RWPE1 (cell line): ENCODE results near the gene PLCB1.

Experiments
- CTCF ChIA-PET: fragments of 350-600 bp; sonication (Branson Sonifier 250); formaldehyde crosslinking; extraction: SDS; loops from one replicate; lab custom pipeline; 2021; lab: Yijun Ruan, JAX
- POLR2A ChIA-PET: fragments of 400-600 bp; formaldehyde crosslinking; extraction: SDS; loops from one replicate; lab custom pipeline; 2020; ENCODE audit warnings: antibody characterized with exemption; ENCODE audit not compliant: low non-redundant PET; lab: Yijun Ruan, JAX
- DNase-seq: peaks from one replicate; pipeline ENCODE4 v3.0.0; 2012; ENCODE audit warnings: low spot score
- H3K27ac ChIP-seq: fragments of 450-650 bp; 2 replicates; pipeline ENCODE4 v1.5.1; 2017
- CTCF ChIP-seq: fragments of 450-650 bp; conservative IDR thresholded peaks from 2 replicates; pipeline ENCODE4 v1.5.1; 2017; ENCODE audit warnings: low read depth, mild to moderate bottlenecking

PLCB1 gene

GRCh38 chr20:8219403-8219802 lies 87.3 kb downstream of the PLCB1 start:
- no peak for TF ChIP-seq CTCF
- no peak for DNase-seq
- no peak overlapping the region for H3K27ac ChIP-seq
- ChIA-PET POLR2A (no interaction called here), CTCF (no interaction called here)

DNA sequence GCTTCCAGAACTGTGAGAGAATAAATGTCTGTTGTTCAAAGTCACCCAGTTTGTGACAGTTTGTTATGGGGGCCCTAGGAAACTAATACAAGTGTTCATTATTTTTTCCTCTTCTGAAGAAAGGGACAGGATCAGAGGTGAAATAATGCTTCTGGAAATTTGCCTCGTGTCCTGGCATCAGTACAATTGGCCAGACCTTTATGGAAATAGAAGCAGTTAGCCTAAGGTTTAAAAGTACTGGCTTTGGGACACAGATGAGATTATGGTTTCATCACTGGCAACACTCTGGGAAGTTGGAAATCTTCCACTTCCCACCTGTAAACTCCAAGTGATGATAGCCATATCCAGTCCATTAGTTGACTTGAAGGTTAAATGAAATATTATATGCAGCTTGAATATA lies 88.7 kb downstream of the PLCB1 start:
- CTCF ChIA-PET: interaction anchor here (0.8 kb wide), 1 partner anchor 194 kb away, joined by 4 read pairs; no protein-coding TSS in a partner anchor
- POLR2A ChIA-PET: no interaction called here
- H3K27ac ChIP-seq: no peak overlapping the region

GRCh38 chr20:8221887-8222419 lies 89.9 kb downstream of the PLCB1 start:
- ChIA-PET POLR2A (no interaction called here), CTCF (interaction anchor here (0.6 kb wide), 1 partner anchor 47 kb away, joined by 3 read pairs; no protein-coding TSS in a partner anchor)
- DNase-seq: no peak
- no peak for TF ChIP-seq CTCF
- no peak overlapping the region for H3K27ac ChIP-seq

More for the DNA sequence above, 88.7 kb downstream of the PLCB1 start:
- TF ChIP-seq CTCF: no peak
- no peak for DNase-seq

- no peak overlapping the region for H3K27ac ChIP-seq
- CTCF ChIA-PET: no interaction called here
- TF ChIP-seq CTCF: no peak
- no peak for DNase-seq
- POLR2A ChIA-PET: no interaction called here
These were observed 91.2 kb downstream of the PLCB1 start for GRCh38 chr20:8223091-8223870.

- ChIA-PET POLR2A (no interaction called here), CTCF (no interaction called here)
- no peak for TF ChIP-seq CTCF
- DNase-seq: no peak
- no peak overlapping the region for H3K27ac ChIP-seq
These were observed 93.6 kb downstream of the PLCB1 start for GRCh38 chr20:8225658-8226057.

GRCh38 chr20:8226106-8226505 lies 94.0 kb downstream of the PLCB1 start:
- no peak for TF ChIP-seq CTCF
- no peak for DNase-seq
- POLR2A ChIA-PET: no interaction called here
- no peak overlapping the region for H3K27ac ChIP-seq
- CTCF ChIA-PET: no interaction called here
